ENCODE measurements around the gene DEXI.

DNA sequence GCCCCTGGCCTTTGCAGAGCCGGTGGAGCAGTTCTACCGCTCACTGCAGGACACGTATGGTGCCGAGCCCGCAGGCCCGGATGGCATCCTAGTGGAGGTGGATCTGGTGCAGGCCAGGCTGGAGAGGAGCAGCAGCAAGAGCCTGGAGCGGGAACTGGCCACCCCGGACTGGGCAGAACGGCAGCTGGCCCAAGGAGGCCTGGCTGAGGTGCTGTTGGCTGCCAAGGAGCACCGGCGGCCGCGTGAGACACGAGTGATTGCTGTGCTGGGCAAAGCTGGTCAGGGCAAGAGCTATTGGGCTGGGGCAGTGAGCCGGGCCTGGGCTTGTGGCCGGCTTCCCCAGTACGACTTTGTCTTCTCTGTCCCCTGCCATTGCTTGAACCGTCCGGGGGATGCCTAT lies 35.8 kb downstream of the DEXI start:
- TF ChIP-seq, protein P1, sequence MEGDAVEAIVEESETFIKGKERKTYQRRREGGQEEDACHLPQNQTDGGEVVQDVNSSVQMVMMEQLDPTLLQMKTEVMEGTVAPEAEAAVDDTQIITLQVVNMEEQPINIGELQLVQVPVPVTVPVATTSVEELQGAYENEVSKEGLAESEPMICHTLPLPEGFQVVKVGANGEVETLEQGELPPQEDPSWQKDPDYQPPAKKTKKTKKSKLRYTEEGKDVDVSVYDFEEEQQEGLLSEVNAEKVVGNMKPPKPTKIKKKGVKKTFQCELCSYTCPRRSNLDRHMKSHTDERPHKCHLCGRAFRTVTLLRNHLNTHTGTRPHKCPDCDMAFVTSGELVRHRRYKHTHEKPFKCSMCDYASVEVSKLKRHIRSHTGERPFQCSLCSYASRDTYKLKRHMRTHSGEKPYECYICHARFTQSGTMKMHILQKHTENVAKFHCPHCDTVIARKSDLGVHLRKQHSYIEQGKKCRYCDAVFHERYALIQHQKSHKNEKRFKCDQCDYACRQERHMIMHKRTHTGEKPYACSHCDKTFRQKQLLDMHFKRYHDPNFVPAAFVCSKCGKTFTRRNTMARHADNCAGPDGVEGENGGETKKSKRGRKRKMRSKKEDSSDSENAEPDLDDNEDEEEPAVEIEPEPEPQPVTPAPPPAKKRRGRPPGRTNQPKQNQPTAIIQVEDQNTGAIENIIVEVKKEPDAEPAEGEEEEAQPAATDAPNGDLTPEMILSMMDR (IDR thresholded peaks at IDR 0.05): no peak
- TF ChIP-seq POLR2A (IDR thresholded peaks at IDR 0.05): no peak

Data from adrenal gland (tissue), 5 donors.